ENCODE data around the gene CTDP1.

DNA sequence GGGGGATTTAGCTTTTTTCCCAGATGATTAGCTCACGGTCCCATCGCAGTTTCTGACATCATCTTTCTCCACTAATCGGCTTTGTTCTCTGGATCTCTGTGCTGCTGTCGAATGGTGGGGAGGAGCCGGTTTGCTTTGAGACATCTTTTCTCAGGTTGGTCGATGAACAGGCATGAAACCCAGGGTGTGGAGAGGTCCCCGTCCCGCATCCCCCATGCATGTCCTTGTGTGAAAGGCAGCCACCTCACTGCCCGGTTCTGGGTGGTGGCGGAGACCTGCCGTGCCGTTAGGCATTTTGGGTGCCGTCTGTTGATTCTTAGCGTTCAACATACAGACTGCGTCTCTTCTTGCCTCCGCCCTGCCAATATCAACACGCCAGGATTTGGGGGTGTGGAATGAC lies 57.8 kb downstream of the CTDP1 start:
- TF ChIP-seq, protein P1, sequence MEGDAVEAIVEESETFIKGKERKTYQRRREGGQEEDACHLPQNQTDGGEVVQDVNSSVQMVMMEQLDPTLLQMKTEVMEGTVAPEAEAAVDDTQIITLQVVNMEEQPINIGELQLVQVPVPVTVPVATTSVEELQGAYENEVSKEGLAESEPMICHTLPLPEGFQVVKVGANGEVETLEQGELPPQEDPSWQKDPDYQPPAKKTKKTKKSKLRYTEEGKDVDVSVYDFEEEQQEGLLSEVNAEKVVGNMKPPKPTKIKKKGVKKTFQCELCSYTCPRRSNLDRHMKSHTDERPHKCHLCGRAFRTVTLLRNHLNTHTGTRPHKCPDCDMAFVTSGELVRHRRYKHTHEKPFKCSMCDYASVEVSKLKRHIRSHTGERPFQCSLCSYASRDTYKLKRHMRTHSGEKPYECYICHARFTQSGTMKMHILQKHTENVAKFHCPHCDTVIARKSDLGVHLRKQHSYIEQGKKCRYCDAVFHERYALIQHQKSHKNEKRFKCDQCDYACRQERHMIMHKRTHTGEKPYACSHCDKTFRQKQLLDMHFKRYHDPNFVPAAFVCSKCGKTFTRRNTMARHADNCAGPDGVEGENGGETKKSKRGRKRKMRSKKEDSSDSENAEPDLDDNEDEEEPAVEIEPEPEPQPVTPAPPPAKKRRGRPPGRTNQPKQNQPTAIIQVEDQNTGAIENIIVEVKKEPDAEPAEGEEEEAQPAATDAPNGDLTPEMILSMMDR (IDR thresholded peaks at IDR 0.05): no peak
- no peak for TF ChIP-seq POLR2A (IDR thresholded peaks at IDR 0.05)

All from tibial nerve (tissue), 3 donors.